SHP77 treated with DMSO at 0.1 percent for 48 hours (cell line): ENCODE measurements around the gene HTD2.

Source experiments
- DNase-seq: peaks from one replicate; lab custom pipeline; 2025; lab: John Stamatoyannopoulos, UW

HTD2 gene

DNA sequence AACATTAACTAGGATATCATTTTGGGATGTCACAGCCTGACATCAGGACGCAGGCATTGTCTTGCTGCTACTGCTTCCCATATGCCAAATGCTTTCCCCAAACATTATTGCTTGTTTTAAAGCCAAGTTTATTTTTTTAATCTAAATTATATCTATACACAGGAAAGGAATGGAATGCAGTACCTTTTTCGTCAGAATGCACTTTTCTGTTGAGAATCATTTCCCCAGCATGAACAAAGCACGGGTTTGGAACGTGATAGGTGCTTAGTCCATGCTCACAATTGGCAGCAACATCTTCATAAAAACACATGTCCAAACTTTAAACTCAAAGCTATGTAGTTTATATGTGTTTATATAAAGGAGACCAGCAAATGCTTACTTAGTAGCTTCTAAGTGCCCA lies 52.5 kb downstream of the HTD2 start:
- DNase-seq: no peak

DNA sequence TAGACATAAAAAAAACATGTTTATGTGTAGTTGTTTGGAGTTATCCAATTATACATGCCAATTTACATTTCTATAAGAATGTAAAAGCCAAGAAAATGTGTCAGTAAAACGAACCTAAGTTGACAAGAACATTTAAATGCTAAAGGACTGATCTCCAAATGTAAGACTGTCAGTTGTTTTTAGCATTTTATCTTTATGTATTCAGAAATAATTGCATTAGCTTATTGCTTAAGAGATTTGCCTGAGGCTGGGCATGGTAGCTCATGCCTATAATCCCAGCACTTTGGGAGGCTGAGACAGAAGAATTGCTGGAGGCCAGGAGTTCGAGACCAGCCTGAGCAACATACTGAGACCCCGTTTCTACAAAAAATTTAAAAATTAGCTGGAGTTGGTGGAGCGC lies 53.3 kb downstream of the HTD2 start:
- DNase-seq: no peak

DNA sequence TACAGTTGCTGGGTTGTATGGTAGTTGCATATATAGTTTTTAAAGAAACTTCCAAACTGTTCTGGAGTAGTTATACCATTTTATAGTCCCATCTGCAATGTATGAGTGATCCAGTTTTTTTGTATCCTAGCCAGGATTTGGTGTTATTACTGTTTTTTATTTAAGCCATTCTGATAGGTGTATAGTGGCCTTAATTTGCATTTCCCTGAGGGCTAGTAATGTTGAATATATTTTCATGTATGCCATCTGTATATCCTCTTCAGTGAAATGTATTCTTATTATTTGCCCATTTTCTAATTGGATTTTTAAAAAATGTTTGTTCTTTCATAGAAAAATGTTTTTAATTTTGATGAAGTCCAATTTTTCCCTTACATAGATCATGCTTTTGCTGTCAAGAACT lies 55.5 kb downstream of the HTD2 start:
- no peak for DNase-seq

DNA sequence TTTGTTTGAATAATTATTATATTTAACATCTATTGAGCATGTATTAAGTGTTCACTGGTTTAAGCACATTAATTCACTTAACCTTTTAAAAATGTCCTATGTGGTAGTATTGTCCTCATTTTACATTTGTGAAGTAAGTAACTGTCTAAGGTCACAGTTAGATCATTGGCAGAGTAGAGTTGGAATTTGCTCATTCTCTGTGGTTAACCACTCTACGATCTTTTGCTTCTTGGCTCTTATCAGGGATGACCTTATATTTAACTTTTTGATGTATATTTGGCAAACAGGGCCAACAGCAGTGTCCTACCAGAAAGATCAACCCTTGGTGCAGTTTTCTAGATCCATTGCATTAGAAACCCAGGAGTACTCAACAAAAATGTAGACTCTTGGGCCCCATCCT lies 60.4 kb downstream of the HTD2 start:
- DNase-seq: no peak

DNA sequence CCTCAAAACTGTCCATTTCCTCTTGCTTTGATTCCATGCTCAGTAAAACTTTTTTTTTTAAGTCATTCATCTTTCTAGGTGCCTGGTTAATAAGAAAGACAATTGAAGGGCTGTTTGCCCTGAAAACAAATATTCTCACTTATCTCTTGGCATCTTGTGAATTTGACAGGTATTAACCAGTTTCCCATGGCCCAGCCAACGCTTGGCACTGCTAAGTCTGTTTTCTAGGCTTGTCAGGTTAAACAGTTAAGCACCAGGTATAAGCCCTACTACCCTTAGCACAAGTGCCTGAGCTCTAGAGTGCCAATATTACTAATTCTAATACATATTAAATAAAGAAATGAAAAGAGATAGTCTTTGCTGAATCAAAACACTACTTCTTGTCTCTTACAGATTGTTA lies 62.7 kb downstream of the HTD2 start:
- DNase-seq: no peak
